CD14-positive monocyte (primary cell): ENCODE data around the gene URB1. TPM values are rescaled to one million over a fixed set of nuclear protein-coding genes. Genes with fewer than 3 reads are reported as not detected.

Experiments
- DNase-seq, 3 donors: peaks; one replicate each; pipeline ENCODE4 v3.0.0-alpha.2; 2011 to 2022
- H2AFZ ChIP-seq: 2 replicates; pipeline ENCODE4 v1.6.0; 2012; ENCODE audit warnings: mild to moderate bottlenecking, low read depth, low read length, inconsistent platforms; ENCODE audit not compliant: insufficient read depth, poor library complexity, severe bottlenecking
- H3K27ac ChIP-seq, 2 donors: 1 replicate in 1 of 2; 2 replicates in 1 of 2; pipeline ENCODE4 v1.5.1; 2012 to 2013; ENCODE audit warnings: low read length in 2 of 2, control low read depth in 1 of 2, inconsistent platforms in 1 of 2, low read depth in 1 of 2, mild to moderate bottlenecking in 1 of 2
- H3K27me3 ChIP-seq, 2 donors: one replicate each; pipeline versions ENCODE4 v1.6.0 to v1.6.1; 2011 to 2013; ENCODE audit warnings: low read length in 2 of 2; ENCODE audit not compliant: control insufficient read depth in 2 of 2, insufficient read depth in 2 of 2
- H3K36me3 ChIP-seq, 2 donors: replicated peaks in 1 of 2; 1 replicate in 1 of 2; 2 replicates in 1 of 2; pipeline versions ENCODE4 v1.5.1 to v1.6.1; 2012 to 2013; ENCODE audit warnings: low read length in 2 of 2, control low read depth in 1 of 2, inconsistent platforms in 1 of 2, mild to moderate bottlenecking in 1 of 2; ENCODE audit not compliant: insufficient read depth in 2 of 2, control insufficient read depth in 1 of 2
- H3K4me1 ChIP-seq, 2 donors: 1 replicate in 1 of 2; 2 replicates in 1 of 2; pipeline versions ENCODE4 v1.5.1 to v1.6.1; 2012 to 2013; ENCODE audit warnings: low read length in 2 of 2, control low read depth in 1 of 2, inconsistent platforms in 1 of 2, mild to moderate bottlenecking in 1 of 2, moderate library complexity in 1 of 2; ENCODE audit not compliant: insufficient read depth in 2 of 2, control insufficient read depth in 1 of 2
- H3K4me2 ChIP-seq: replicated peaks from 2 replicates; pipeline ENCODE3; 2012; ENCODE audit warnings: low read length, moderate library complexity, mild to moderate bottlenecking; ENCODE audit not compliant: poor library complexity, severe bottlenecking; ENCODE audit errors: extremely low read depth
- H3K4me3 ChIP-seq, 3 experiments: fragments of 200-600 bp in 1 of 3; sonication (generic) in 1 of 3; replicated peaks in 1 of 3; 1 replicate in 2 of 3; 2 replicates in 1 of 3; pipeline ENCODE4 v1.5.1; 2011 to 2013; ENCODE audit warnings: low read length in 3 of 3, mild to moderate bottlenecking in 3 of 3, control low read depth in 2 of 3, low read depth in 2 of 3, inconsistent platforms in 1 of 3, moderate library complexity in 1 of 3
- H3K79me2 ChIP-seq: 2 replicates; pipeline ENCODE4 v1.6.0; 2012; ENCODE audit warnings: mild to moderate bottlenecking, control low read depth, inconsistent platforms, low read length, moderate library complexity; ENCODE audit not compliant: insufficient read depth
- H3K9ac ChIP-seq: 2 replicates; pipeline ENCODE4 v1.6.0; 2017; ENCODE audit warnings: low read length, mild to moderate bottlenecking; ENCODE audit not compliant: insufficient read depth, poor library complexity, severe bottlenecking
- H3K9me3 ChIP-seq, 2 donors: replicated peaks in 1 of 2; 1 replicate in 1 of 2; 2 replicates in 1 of 2; pipeline versions ENCODE4 v1.5.1 to v1.6.1; 2012 to 2013; ENCODE audit warnings: low read length in 2 of 2, control low read depth in 1 of 2; ENCODE audit not compliant: control insufficient read depth in 1 of 2, insufficient read depth in 1 of 2
- H4K20me1 ChIP-seq: 2 replicates; pipeline ENCODE4 v1.6.0; 2012; ENCODE audit warnings: mild to moderate bottlenecking, low read length, control low read depth, moderate library complexity; ENCODE audit not compliant: insufficient read depth
- H3K27ac Mint-ChIP-seq, 7 donors: one replicate each; pipeline ENCODE4 v1.8.0; 2020; ENCODE audit warnings: mild to moderate bottlenecking in 7 of 7, mixed read lengths in 7 of 7, moderate library complexity in 6 of 7, inconsistent platforms in 2 of 7
- H3K27me3 Mint-ChIP-seq, 3 donors: one replicate each; pipeline ENCODE4 v1.8.0; 2021 to 2022; ENCODE audit warnings: low read depth in 3 of 3, mild to moderate bottlenecking in 3 of 3, mixed read lengths in 3 of 3, moderate library complexity in 3 of 3, inconsistent platforms in 1 of 3
- H3K36me3 Mint-ChIP-seq, 2 donors: one replicate each; pipeline ENCODE4 v1.8.0; 2020; ENCODE audit warnings: mixed read lengths in 2 of 2, inconsistent platforms in 1 of 2, mild to moderate bottlenecking in 1 of 2
- H3K4me1 Mint-ChIP-seq: one replicate; pipeline ENCODE4 v1.8.0; 2020; ENCODE audit warnings: mild to moderate bottlenecking, mixed read lengths
- H3K4me3 Mint-ChIP-seq, 2 donors: one replicate each; pipeline ENCODE4 v1.8.0; 2020; ENCODE audit warnings: mild to moderate bottlenecking in 2 of 2, mixed read lengths in 2 of 2, moderate library complexity in 1 of 2
- H3K9me3 Mint-ChIP-seq, 7 donors: one replicate each; pipeline ENCODE4 v1.8.0; 2020 to 2022; ENCODE audit warnings: mixed read lengths in 7 of 7, mild to moderate bottlenecking in 6 of 7, moderate library complexity in 6 of 7, inconsistent platforms in 2 of 7
- CTCF ChIP-seq: fragments of 200-600 bp; IDR thresholded peaks from one replicate; pipeline ENCODE4 v1.8.0; 2022; ENCODE audit warnings: antibody characterized with exemption, mild to moderate bottlenecking
- WGBS: methylation state at CpG from one replicate; pipeline ENCODE4 v1.1.5; 2013; ENCODE audit warnings: missing lambda C conversion rate; ENCODE audit not compliant: insufficient coverage; 5-methylcytosine and 5-hydroxymethylcytosine counted together
- intact Hi-C, 2 donors: fragments of 100-400 bp; cut with micrococcal nuclease; formaldehyde crosslinking; loops; one replicate each; pipeline versions ENCODE4 v1.15.0 to v1.15.1; 2023
- polyA plus RNA-seq, 3 donors: library from polyadenylated mRNA; depleted of rRNA in 1 of 3; unstranded in 2 of 3; stranded (reverse) in 1 of 3; fragments of 300-500 nt in 2 of 3; fragments of >200 nt in 1 of 3; fragmentation: Illumina TruSeq in 2 of 3; gene quantifications; 1 replicate in 2 of 3; 2 replicates in 1 of 3; pipeline ENCODE4 v1.2.3, GENCODE V29; 2012 to 2021

Gene URB1
- polyA plus RNA-seq, 3 donors: 0.25 to 2.4 (median 0.47) TPM

GRCh38 chr21:32314806-32315205 lies 78.0 kb downstream of the URB1 start:
- intact Hi-C loops: no loop called here
- Histone ChIP-seq H2AFZ (no peak overlapping the region), H3K79me2 (no peaks in the 10 kb centered on the region), H3K4me2 (no peak overlapping the region), H3K27ac (no peak overlapping the region), H4K20me1 (no peaks in the 10 kb centered on the region), H3K9me3 (no peaks in the 10 kb centered on the region), H3K4me1 (no peaks in the 10 kb centered on the region), H3K9ac (no peak overlapping the region), H3K4me3 (no peak overlapping the region), H3K27me3 (no peaks in the 10 kb centered on the region), H3K36me3 (peaks cover 58 to 79% of the 10 kb centered on the region in 2 donors)
- 97% methylated on average over 15 of the region's 16 CpGs for WGBS
- Mint-ChIP-seq H3K4me3 (no peak overlapping the region), H3K4me1 (no peaks in the 10 kb centered on the region), H3K27me3 (peaks cover 0 to 2% (median 0%) of the 10 kb centered on the region in 3 donors), H3K9me3 (peaks cover 0 to 2% (median 0%) of the 10 kb centered on the region in 7 donors), H3K27ac (no peak overlapping the region), H3K36me3 (peaks cover 67 to 72% of the 10 kb centered on the region in 2 donors)
- DNase-seq: no peak
- no peak for TF ChIP-seq CTCF

GRCh38 chr21:32312976-32313375 lies 79.8 kb downstream of the URB1 start:
- no peak overlapping the region for H3K27ac ChIP-seq
- H3K4me1 ChIP-seq: no peaks in the 10 kb centered on the region
- WGBS: 94% methylated on average over 4 of the region's 6 CpGs
- H4K20me1 ChIP-seq: no peaks in the 10 kb centered on the region
- Mint-ChIP-seq H3K9me3 (peaks cover 0 to 2% (median 0%) of the 10 kb centered on the region in 7 donors), H3K4me1 (no peaks in the 10 kb centered on the region), H3K4me3 (no peak overlapping the region), H3K36me3 (peaks cover 50 to 56% of the 10 kb centered on the region in 2 donors), H3K27ac (peak overlapping the region in 1 of 7 donors; percentile 76), H3K27me3 (peaks cover 0 to 2% (median 0%) of the 10 kb centered on the region in 3 donors)
- no peak for TF ChIP-seq CTCF
- intact Hi-C loops: no loop called here
- H3K9me3 ChIP-seq: no peaks in the 10 kb centered on the region
- no peaks in the 10 kb centered on the region for H3K27me3 ChIP-seq
- peaks cover 42 to 61% of the 10 kb centered on the region in 2 donors for H3K36me3 ChIP-seq
- H3K4me2 ChIP-seq: no peak overlapping the region
- no peak for DNase-seq
- no peak overlapping the region for H2AFZ ChIP-seq
- H3K9ac ChIP-seq: no peak overlapping the region
- H3K4me3 ChIP-seq: no peak overlapping the region
- no peaks in the 10 kb centered on the region for H3K79me2 ChIP-seq
